NCI-H2029 (cell line): ENCODE measurements around the gene FAM53B.

Experiments used
- DNase-seq: peaks from one replicate; lab custom pipeline; 2025; lab: John Stamatoyannopoulos, UW

FAM53B gene

GRCh38 chr10:124728071-124728829, 15.9 kb downstream of the FAM53B start:
- no peak for DNase-seq

- DNase-seq, result no peak
Observed at GRCh38 chr10:124727361-124727960, 16.7 kb downstream of the FAM53B start.

GRCh38 chr10:124725791-124726190, 18.4 kb downstream of the FAM53B start:
- DNase-seq, result no peak

- no peak for DNase-seq
Observed at GRCh38 chr10:124725171-124725631, 19.0 kb downstream of the FAM53B start.

GRCh38 chr10:124724279-124725027, 19.7 kb downstream of the FAM53B start:
- DNase-seq, result no peak

- no peak for DNase-seq
Observed at GRCh38 chr10:124723826-124724225, 20.4 kb downstream of the FAM53B start.

- no peak for DNase-seq
Observed at GRCh38 chr10:124722798-124723783, 21.1 kb downstream of the FAM53B start.

- DNase-seq, result no peak
Observed at GRCh38 chr10:124721330-124722045, 22.7 kb downstream of the FAM53B start.

- DNase-seq, result no peak
Observed at GRCh38 chr10:124719213-124719851, 24.8 kb downstream of the FAM53B start.

- DNase-seq, result peak; percentile 41
Observed at GRCh38 chr10:124717911-124718741, 26.1 kb downstream of the FAM53B start.

- no peak for DNase-seq
Observed at GRCh38 chr10:124717041-124717757, 27.0 kb downstream of the FAM53B start.

- DNase-seq, result no peak
Observed at GRCh38 chr10:124716369-124716768, 27.8 kb downstream of the FAM53B start.

GRCh38 chr10:124715439-124715838, 28.7 kb downstream of the FAM53B start:
- DNase-seq, result no peak

GRCh38 chr10:124713679-124714255, 30.4 kb downstream of the FAM53B start:
- no peak for DNase-seq

- no peak for DNase-seq
Observed at GRCh38 chr10:124712704-124713407, 31.3 kb downstream of the FAM53B start.

- DNase-seq, result no peak
Observed at GRCh38 chr10:124711145-124711544, 33.0 kb downstream of the FAM53B start.

- no peak for DNase-seq
Observed at GRCh38 chr10:124710266-124710881, 33.8 kb downstream of the FAM53B start.
